ENCODE data around the gene SLMAP.

SLMAP gene

DNA sequence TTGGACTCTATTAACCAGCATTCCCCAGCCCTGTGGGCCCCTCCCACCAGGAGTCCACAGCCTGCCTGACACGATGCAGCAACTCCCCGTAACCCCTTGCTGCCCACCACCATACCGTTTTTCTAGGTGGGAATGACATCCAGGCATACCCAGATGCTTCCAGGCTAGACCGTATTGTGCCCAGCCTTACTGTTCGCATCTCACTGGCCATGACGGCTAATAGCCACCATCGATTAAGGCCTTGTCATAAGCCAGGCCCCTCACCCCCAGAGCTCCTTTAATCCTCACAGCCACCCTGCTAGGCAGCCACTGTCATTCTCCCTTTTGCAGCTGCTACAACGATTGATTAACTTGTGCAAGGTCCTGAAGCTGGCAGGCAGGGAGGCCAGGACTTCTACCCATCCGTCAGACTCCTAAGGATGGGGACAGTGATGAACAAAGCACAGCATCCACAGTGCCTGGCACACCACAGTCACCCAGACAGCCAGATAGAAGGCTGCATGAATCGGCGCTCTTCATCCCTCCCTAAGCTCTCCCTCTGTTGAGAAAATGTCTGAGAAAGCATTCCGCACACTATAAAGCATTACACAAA is 192.1 kb downstream of the SLMAP start:
- no peak for DNase-seq

DNA sequence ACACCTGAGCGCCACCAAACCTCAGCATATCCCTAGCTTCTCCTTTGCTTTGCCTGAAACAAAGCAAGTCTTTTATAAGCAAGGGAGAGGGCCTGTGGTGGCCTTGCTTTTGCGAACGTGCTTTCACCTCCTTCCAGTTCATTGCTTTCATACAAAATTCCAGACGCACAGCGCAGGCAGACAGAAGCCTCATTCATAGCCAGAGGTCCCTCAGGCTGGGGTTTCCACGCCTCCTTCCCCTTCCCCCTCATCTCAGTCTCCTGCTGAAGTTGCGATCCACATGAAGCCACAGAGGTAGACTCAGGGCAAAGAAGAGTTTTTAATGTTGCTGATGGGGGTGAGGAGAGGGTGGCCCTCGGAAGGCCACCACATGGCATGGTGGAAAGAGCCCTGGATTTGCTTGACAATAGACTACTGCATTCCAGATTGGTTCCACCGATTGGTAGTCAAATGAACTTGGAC is 192.7 kb downstream of the SLMAP start:
- DNase-seq = no peak

DNA sequence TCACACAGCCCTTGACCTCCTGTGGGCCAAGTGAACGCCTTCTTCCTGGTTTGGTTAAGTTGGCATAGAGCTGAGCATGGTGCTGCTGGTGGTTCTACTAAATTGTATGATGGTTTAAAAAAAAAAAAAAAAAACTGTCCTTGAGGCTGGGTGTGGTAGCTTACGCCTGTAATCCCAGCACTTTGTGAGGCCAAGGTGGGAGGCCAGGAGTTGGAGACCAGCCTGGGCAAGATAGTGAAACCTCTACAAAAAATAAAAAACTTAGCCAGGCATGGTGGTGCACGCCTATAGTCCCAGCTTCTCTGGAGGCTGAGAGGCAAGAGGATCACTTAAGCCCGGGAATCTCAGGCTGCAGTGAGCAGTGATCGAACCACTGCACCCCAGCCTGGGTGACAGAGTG is 193.2 kb downstream of the SLMAP start:
- no peak for DNase-seq

DNA sequence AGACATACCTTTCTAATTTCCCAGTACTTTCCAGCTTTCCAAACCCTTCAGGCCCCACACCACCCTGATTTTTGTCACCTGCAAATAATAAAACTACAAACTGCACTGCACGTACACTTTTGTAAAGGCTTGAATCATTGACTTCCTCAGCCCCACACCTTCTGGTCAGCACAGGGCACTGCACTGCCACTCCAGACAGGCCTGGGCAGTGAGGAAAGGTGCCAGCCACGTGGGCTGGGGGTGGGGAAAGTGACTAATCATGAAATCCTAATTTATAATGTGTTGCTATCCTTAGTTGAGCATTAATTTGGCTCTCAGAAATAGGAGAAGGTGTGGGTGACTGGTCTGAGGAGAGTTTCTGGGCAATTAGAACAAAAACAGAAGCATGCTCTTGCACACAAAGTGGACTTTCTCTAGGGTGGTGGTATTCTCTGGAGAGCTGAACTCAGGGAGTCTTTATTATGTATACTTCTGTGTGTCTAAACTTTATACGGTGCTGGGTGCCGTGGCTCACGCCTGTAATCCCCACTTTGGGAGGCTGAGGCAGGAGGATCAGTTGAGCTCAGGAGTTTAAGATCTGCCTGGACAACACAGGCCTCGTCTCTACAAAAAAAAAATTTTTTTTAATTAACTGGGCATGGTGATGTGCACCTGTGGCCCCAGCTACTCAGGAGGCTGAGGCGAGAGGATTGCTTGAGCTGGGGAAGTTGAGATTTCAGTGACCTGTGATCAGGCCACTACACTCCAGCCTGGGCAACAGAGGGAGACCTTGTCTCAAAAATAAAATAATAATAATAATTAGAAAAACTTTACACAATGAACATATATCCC is 193.9 kb downstream of the SLMAP start:
- DNase-seq = no peak

DNA sequence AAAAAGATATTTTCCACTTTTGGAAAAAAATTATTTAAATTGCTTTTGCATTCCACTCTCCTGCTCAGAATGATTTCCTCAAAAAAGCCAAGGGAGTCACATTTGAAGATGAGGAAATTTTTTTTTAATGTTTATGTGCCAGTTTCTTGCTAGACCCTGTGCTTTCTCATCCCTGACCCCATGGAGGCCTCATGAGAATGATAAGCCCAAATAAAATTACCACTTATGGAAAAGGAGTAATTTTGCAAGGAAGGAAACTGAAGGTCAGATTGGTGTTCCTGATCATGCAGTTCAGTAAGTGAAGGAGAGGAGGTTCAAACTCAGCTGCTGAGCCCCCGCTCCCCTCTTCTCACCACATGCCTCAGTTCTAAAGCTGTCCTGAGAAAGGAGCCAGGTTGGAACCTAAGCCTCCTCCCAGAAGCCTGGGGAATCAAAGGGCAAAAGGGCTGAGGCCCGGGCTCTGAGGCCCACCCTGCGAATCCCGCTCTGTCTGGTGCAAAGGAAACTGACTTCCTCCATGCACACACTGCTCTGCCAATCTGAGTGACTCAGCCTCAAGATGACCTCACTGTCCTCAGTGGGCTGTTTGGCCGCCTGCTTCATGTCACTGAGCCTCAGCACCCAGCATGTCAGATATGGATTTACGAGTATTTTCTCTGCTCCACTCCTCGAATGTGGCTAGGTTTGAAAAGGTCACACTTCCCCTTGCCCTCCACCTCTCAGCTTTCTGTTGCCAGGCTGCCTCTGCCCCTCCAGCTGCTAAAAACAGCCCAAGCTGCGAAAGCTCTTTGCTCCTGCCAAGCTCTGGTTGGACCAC is 195.2 kb downstream of the SLMAP start:
- no peak for DNase-seq

DNA sequence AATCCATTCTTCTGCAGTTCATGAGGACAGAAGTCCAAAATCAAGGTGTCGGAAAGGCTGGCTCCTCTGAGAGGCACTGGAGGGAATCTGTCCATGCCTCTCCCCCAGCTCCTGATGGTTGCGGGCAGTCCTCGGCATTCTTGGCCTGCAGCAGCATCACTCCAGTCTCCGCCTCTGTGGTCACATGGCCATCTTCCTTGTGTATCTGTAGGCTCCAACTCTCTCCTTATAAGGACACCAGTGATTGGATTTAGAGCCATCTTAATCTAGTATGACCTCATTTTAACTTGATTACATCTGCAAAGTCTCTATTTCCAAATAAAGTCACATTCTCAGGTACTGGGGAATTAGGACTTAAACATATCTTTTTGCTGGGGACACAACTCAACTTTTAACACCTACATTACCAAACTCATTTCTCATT is 196.1 kb downstream of the SLMAP start:
- DNase-seq = no peak

GRCh38 chr3:57952651-57953050 is 196.5 kb downstream of the SLMAP start:
- no peak for DNase-seq

GRCh38 chr3:57953576-57953975 is 197.5 kb downstream of the SLMAP start:
- no peak for DNase-seq

DNA sequence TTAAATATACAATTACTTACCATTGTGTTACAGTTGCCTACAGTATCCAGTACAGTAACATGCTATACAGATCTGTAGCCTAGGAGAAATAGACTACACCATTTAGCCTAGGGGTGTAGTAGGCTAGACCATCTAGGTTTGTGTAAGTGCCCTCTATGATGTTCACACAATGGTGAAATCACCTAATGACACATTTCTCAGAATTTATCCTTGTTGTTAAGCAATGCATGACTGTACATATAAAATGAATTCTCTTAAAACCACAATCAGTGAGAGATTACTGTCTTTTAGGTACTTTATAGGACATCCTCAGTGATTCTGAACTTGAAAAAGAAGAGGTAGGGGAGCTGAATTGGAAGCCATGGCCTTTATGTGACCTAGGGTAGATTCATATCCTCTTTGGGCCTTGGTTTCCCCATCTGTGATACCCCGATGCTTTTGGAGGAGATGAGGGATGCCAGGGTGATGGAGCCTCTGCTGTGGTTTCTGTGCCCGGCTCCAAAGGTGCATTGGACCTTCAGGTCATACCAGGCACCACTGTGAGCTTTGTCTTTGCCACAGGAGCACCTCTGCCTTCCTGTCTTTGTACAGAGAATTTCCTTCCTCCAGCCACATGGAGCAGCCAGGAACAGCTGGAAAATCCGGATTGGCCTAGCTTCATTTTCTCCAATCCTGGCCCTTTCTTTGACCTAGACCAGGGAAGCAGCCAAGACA is 200.2 kb downstream of the SLMAP start:
- DNase-seq = no peak

- no peak for DNase-seq
These were observed 200.7 kb downstream of the SLMAP start for GRCh38 chr3:57956833-57957174.

DNA sequence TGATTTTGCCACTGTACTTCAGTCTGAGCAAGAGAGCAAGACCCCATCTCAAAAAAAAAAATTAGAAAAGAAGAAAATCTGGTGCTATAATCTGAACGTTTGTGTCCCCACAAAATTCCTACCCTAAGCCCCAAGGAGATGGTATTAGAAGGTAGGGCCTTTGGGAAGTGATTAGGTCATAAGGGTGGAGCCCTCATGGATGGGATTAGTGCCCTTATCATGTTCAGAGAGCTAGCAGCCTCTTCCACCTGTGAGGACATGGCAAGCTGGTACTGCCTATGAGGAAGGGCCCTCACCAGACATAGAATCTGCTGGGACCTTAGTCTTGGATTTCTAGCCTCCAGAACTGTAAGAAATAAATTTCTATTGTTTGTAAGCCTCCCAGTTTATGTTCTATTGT is 201.7 kb downstream of the SLMAP start:
- DNase-seq = no peak

GRCh38 chr3:57958642-57959422 is 202.7 kb downstream of the SLMAP start:
- no peak for DNase-seq

DNA sequence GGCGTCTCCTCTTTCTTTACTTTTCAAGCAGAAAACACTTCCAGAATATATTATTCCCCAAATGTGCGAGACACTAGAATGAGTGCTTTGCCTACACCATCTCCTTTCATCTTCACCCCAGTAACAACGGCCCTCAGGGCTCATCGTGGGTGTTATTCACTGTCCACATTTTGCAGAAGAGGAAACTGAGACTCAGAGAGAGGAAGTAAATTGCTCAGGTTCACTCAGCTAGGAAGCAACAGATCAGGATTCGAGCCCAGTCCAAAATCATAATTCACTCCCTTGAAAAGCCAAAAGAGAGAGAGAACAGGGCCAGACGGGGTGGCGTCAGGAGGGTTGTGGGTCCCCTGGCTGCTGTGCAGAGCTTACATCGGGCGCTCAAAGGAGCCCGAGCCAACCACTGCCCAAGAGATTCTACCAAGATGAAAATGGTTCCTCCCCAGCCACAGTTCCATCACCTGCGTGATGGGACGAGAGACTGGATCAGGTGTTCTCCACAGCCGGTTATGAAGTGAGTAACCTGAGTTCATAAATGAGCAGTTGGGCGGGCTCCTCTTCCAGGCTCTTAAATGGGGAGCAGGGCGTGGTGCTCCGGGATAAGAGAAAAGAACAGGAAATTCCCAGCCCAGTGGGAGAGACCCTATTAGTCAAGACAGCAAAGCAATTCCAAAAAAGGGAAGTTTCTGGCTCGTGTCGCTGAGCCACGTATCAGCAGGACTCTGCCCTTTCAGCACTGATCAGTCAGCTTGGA is 203.5 kb downstream of the SLMAP start:
- no peak for DNase-seq

GRCh38 chr3:57960174-57960505 is 204.0 kb downstream of the SLMAP start:
- no peak for DNase-seq

- no peak for DNase-seq
These were observed 205.2 kb downstream of the SLMAP start for GRCh38 chr3:57961177-57961827.

DNA sequence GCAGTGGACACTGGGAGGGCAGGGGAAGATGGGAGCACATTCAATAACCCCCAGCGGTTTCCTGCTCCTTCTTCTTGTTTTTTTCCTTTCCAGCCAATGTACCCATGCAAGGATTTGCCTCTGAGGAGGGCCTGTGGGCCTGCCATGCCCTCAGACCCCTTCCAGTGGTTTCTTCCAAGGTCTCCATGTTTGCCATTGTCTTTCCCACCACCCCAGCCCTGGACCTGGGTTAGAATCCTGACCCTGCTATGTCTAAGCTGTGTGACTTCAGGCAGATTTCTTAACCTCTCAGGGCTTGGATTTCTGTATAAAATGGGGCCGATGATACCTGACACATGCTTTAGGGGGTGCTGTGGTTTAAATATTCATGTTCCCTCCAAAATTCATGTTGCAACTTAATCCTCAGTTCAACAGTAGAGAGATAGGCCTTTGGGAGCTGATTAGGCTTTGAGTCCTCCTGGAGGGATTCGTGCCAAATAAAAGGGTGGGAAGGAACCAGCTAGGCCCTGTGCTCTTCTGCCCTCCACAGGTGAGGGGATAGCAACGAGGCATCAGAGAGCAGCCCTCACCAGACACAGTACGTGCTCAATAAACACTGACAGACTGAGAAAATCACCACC is 205.8 kb downstream of the SLMAP start:
- DNase-seq = no peak

DNA sequence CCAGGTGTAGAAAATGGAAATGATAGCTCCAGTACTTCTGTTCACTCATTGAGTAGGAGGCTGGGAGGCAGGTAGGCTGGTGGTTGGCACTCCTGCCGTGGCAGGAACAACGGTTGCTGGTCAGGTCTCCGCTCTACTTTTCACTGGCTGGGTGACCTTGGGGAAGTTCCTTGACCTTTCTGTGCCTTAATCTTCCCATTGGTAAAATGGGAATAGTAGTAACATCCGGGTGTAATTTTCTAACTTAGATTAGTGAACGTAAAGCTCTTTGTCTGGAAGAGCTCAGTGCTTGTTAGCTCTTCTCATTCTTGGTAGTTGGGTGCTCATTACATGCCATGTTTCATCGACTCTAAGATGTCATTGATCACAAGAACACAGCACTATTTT is 206.3 kb downstream of the SLMAP start:
- no peak for DNase-seq

DNA sequence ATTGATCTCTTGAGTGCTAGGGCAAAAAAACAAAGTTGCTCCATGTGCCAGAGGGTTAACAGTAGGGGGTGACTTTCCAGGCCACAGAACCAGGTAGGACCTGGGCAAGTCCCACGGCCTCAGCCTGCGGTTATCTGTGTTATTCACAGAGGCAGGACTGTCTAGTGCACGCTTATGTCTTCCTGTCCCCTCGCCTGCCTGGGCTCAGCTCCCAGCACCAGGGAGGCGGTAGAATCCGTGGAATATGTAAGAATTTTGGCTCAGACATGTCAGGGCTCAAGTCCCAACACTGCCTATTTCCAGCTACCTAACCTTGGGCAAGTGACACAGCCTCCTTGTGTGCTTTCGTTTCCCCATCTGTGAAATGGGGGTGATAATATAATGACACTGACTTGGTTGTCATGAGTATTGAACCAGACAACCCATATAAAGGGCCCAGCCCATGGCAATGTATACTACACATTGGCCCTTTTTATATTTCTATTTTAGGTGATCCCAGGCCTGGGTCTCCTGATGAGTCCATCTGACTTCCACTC is 207.8 kb downstream of the SLMAP start:
- DNase-seq = no peak

DNA sequence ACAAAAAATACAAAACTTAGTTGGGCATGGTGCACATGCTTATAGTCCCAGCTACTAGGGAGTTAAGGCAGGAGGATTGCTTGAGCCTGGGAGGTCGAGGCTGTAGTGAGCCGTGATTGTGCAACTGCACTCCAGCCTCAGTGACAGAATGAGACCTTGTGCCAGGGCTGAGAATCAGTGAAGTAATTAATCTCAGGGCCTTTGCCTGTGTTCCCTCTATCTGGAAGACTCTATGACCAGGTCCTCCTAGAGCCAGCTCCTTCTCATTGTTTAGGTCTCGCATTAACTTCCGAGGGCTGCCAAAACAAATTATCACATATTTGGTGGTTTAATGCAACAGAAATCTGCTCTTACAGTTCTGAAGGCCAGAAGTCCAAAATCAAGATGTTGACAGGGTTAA is 210.7 kb downstream of the SLMAP start:
- no peak for DNase-seq

DNA sequence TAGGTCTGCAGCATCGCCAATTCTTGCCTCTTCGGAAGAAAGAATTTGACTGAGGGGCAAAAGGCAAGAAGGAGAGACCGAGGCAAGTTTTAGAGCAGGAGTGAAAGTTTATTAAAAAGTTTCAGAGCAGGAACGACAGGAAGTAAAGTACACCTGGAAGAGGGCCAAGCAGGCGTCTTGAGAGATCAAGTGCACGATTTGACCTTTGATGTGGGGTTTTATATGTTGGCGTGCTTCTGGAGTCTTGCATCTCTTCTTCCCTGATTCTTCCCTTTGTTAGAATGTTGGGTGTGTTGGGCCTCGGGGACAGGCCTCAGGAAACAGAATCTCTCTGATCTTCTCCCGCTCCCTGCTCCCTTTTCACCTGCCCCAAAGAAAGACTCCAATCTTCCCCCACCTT is 211.5 kb downstream of the SLMAP start:
- DNase-seq = no peak

Data from stimulated activated CD4-positive, alpha-beta T cell treated with anti-CD3 and anti-CD28 coated beads, Interleukin-4, amount 100 ng/mL, for 4 hours (primary cell).